Caco-2 (cell line): ENCODE measurements around the gene IP6K3. TPM values are rescaled to one million over a fixed set of nuclear protein-coding genes. Genes with fewer than 3 reads are reported as not detected.

ENCODE experiments used
- BruUV-seq: library from RNA; stranded (reverse); fragments of 400-500 nt; replicated peaks from 2 replicates; lab custom pipeline; 2021; lab: Mats Ljungman, UMichigan
- CTCF ChIA-PET: fragments of 300-600 bp; sonication (Branson Sonifier 250); formaldehyde crosslinking; loops from one replicate; lab custom pipeline; 2022; ENCODE audit warnings: antibody characterized with exemption; lab: Charles Lee
- POLR2A ChIA-PET: fragments of 300-600 bp; sonication (Branson Sonifier 250); formaldehyde crosslinking; loops from one replicate; lab custom pipeline; 2022; ENCODE audit warnings: antibody characterized with exemption; lab: Charles Lee
- DNase-seq, 2 experiments: peaks; one replicate each; pipeline versions ENCODE4 v3.0.0 to v3.0.0-alpha.2; 2020 to 2022
- H3K27me3 ChIP-seq: replicated peaks from 2 replicates; pipeline ENCODE4 v1.6.0; 2011; ENCODE audit warnings: low read length; ENCODE audit not compliant: control insufficient read depth, insufficient read depth
- H3K36me3 ChIP-seq: 2 replicates; pipeline ENCODE4 v1.5.1; 2011; ENCODE audit warnings: low read length; ENCODE audit not compliant: control insufficient read depth, insufficient read depth
- H3K4me1 ChIP-seq: fragments of 250-450 bp; sonication (Bioruptor Pico); 2 replicates; pipeline ENCODE4 v1.5.1; 2020; ENCODE audit warnings: mild to moderate bottlenecking
- H3K4me3 ChIP-seq: 2 replicates; pipeline ENCODE4 v1.5.1; 2011; ENCODE audit warnings: low read depth, mild to moderate bottlenecking, control low read depth, low read length
- H3K9me3 ChIP-seq: fragments of 250-450 bp; sonication (Bioruptor Pico); 2 replicates; pipeline ENCODE4 v1.5.1; 2020; ENCODE audit warnings: mild to moderate bottlenecking, moderate library complexity
- H3K27ac Mint-ChIP-seq: one replicate; pipeline ENCODE4 v1.8.0; 2022; ENCODE audit warnings: mixed read lengths; ENCODE audit not compliant: unreplicated experiment
- H3K27me3 Mint-ChIP-seq: one replicate; pipeline ENCODE4 v1.8.0; 2022; ENCODE audit warnings: mixed read lengths; ENCODE audit not compliant: insufficient read depth, unreplicated experiment
- H3K36me3 Mint-ChIP-seq: one replicate; pipeline ENCODE4 v1.8.0; 2022; ENCODE audit warnings: mild to moderate bottlenecking, mixed read lengths; ENCODE audit not compliant: insufficient read depth, unreplicated experiment
- H3K4me1 Mint-ChIP-seq: one replicate; pipeline ENCODE4 v1.8.0; 2022; ENCODE audit warnings: low read depth, mixed read lengths; ENCODE audit not compliant: unreplicated experiment
- H3K4me3 Mint-ChIP-seq: one replicate; pipeline ENCODE4 v1.8.0; 2022; ENCODE audit warnings: mild to moderate bottlenecking, moderate library complexity, mixed read lengths; ENCODE audit not compliant: unreplicated experiment
- H3K9me3 Mint-ChIP-seq: one replicate; pipeline ENCODE4 v1.8.0; 2022; ENCODE audit warnings: mixed read lengths; ENCODE audit not compliant: unreplicated experiment
- intact Hi-C: fragments of 100-400 bp; cut with micrococcal nuclease; formaldehyde crosslinking; loops from one replicate; pipeline ENCODE4 v1.10.0; 2022; ENCODE audit not compliant: unreplicated experiment
- total RNA-seq: library from RNA; stranded (reverse); gene quantifications from 2 replicates; pipeline ENCODE4 v1.2.3, GENCODE V29; 2022
- TF ChIP-seq, protein P1 (sequence below), 2 experiments: fragments of 200-600 bp in 1 of 2; IDR thresholded peaks; 1 replicate in 1 of 2; 2 replicates in 1 of 2; pipeline versions ENCODE4 v1.5.1 to v1.8.0; 2011 to 2022; ENCODE audit warnings: antibody characterized with exemption in 1 of 2, control low read depth in 1 of 2, inconsistent platforms in 1 of 2, low read depth in 1 of 2, low read length in 1 of 2, mild to moderate bottlenecking in 1 of 2, moderate library complexity in 1 of 2; ENCODE audit not compliant: insufficient read depth in 1 of 2, severe bottlenecking in 1 of 2, unreplicated experiment in 1 of 2

Gene IP6K3
- total RNA-seq, 1 experiment from 2014 or later, result 0.45 TPM

GRCh38 chr6:33748841-33749240 is 2.1 kb upstream of the IP6K3 start:
- H3K4me1 Mint-ChIP-seq, result peaks cover 32% of the 10 kb centered on the region
- intact Hi-C loops, result no loop called here
- TF ChIP-seq, protein P1, sequence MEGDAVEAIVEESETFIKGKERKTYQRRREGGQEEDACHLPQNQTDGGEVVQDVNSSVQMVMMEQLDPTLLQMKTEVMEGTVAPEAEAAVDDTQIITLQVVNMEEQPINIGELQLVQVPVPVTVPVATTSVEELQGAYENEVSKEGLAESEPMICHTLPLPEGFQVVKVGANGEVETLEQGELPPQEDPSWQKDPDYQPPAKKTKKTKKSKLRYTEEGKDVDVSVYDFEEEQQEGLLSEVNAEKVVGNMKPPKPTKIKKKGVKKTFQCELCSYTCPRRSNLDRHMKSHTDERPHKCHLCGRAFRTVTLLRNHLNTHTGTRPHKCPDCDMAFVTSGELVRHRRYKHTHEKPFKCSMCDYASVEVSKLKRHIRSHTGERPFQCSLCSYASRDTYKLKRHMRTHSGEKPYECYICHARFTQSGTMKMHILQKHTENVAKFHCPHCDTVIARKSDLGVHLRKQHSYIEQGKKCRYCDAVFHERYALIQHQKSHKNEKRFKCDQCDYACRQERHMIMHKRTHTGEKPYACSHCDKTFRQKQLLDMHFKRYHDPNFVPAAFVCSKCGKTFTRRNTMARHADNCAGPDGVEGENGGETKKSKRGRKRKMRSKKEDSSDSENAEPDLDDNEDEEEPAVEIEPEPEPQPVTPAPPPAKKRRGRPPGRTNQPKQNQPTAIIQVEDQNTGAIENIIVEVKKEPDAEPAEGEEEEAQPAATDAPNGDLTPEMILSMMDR (IDR thresholded peaks at IDR 0.05; ENCODE audit: insufficient read depth in 1 of 2, low read depth in 1 of 2, low read length in 1 of 2, severe bottlenecking in 1 of 2, unreplicated experiment in 1 of 2), result no peak
- H3K36me3 Mint-ChIP-seq, result no peaks in the 10 kb centered on the region
- no peaks in the 10 kb centered on the region for H3K9me3 Mint-ChIP-seq
- no TSS peak for BruUV-seq
- peaks cover 3% of the 10 kb centered on the region for H3K27me3 Mint-ChIP-seq
- ChIA-PET POLR2A (no interaction called here), CTCF (no interaction called here)
- no peaks in the 10 kb centered on the region for H3K36me3 ChIP-seq
- no peaks in the 10 kb centered on the region for H3K9me3 ChIP-seq
- no peaks in the 10 kb centered on the region for H3K27me3 ChIP-seq
- DNase-seq, result no peak
- no peak overlapping the region for H3K4me3 Mint-ChIP-seq
- H3K27ac Mint-ChIP-seq, result no peak overlapping the region
- peaks cover 39% of the 10 kb centered on the region for H3K4me1 ChIP-seq
- H3K4me3 ChIP-seq, result no peak overlapping the region

GRCh38 chr6:33747823-33748222 is 1.1 kb upstream of the IP6K3 start:
- Mint-ChIP-seq H3K36me3 (no peaks in the 10 kb centered on the region), H3K9me3 (no peaks in the 10 kb centered on the region), H3K27ac (no peak overlapping the region), H3K27me3 (peaks cover 3% of the 10 kb centered on the region), H3K4me1 (peaks cover 32% of the 10 kb centered on the region), H3K4me3 (no peak overlapping the region)
- Histone ChIP-seq H3K36me3 (no peaks in the 10 kb centered on the region), H3K4me1 (peaks cover 37% of the 10 kb centered on the region), H3K27me3 (no peaks in the 10 kb centered on the region), H3K4me3 (no peak overlapping the region), H3K9me3 (no peaks in the 10 kb centered on the region)
- BruUV-seq, result no TSS peak
- intact Hi-C loops, result no loop called here
- TF ChIP-seq, protein P1 (IDR thresholded peaks at IDR 0.05; ENCODE audit: insufficient read depth in 1 of 2, low read depth in 1 of 2, low read length in 1 of 2, severe bottlenecking in 1 of 2, unreplicated experiment in 1 of 2), result no peak
- CTCF ChIA-PET, result no interaction called here
- no peak for DNase-seq
- POLR2A ChIA-PET, result no interaction called here

GRCh38 chr6:33746036-33746600 is 587 bp downstream of the IP6K3 start:
- Histone ChIP-seq H3K36me3 (no peaks in the 10 kb centered on the region), H3K9me3 (no peaks in the 10 kb centered on the region), H3K27me3 (no peaks in the 10 kb centered on the region), H3K4me1 (peaks cover 22% of the 10 kb centered on the region), H3K4me3 (no peak overlapping the region)
- Mint-ChIP-seq H3K9me3 (no peaks in the 10 kb centered on the region), H3K27ac (no peak overlapping the region), H3K4me3 (no peak overlapping the region), H3K36me3 (no peaks in the 10 kb centered on the region), H3K27me3 (peaks cover 3% of the 10 kb centered on the region), H3K4me1 (peaks cover 28% of the 10 kb centered on the region)
- POLR2A ChIA-PET, result no interaction called here
- TF ChIP-seq, protein P1 (IDR thresholded peaks at IDR 0.05; ENCODE audit: insufficient read depth in 1 of 2, low read depth in 1 of 2, low read length in 1 of 2, severe bottlenecking in 1 of 2, unreplicated experiment in 1 of 2), result no peak
- no TSS peak for BruUV-seq
- CTCF ChIA-PET, result interaction anchor here (0.8 to 1.2 kb wide), 5 partner anchors 16 to 156 kb away, joined by 3 to 6 read pairs (median 4); partner anchors contain the start of gene UQCC2
- intact Hi-C loops, result no loop called here
- no peak for DNase-seq
